Stimulated activated CD4-positive, alpha-beta T cell treated with anti-CD3 and anti-CD28 coated beads, TNF-alpha, amount 100 ng/mL, for 1 hour (primary cell): Measurements from ENCODE around the gene ANKLE1.

ENCODE experiments used
- DNase-seq, 3 donors: peaks; one replicate each; pipeline ENCODE4 v3.0.0-alpha.2; 2020; ENCODE audit warnings: low read depth in 3 of 3, low spot score in 1 of 3

Gene ANKLE1

DNA sequence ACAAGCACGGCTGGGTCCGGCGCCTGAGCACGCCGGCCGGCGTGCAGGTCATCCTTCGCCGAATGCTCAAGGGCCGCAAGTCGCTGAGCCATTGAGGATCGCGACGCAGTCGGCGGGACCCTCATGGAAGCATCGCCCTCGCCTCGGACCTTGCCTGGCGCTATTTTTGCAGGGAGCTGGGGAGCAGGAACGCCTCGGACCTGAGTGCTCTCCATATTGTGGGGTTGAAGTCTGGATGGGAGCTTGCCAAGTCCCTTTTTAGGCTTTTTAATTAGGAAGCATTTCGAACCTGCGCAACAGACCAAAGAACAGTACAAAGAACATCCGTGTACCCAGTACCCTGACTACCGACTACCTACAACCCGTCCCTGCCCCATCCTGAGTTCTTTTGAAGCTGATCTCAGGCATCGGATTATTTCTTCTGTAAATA is 24.6 kb downstream of the ANKLE1 start:
- no peak for DNase-seq

DNA sequence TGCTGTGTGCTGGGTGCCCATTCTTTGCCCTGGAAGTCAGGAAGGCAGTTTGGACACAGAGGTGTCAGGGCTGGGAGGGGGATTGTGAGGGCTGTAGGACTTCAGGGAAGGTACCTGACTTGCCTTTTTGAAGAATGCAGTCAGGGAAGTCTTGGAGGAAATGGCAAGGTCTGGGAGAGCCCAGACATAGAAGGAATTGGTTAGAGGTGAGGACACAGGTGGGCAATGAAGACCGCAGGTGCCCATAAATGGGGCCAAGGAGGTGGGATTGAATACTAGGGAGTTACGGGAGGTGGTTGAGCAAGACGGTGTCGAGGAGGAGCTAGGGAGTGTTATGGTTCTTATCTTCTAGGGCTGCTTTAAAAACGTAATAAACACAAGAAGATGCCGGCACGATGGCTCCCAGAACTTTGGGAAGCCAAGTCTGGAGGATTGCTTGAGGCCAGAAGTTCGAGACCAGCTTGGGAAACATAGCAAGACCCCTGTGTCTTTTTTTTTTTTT is 26.2 kb downstream of the ANKLE1 start:
- DNase-seq = no peak

DNA sequence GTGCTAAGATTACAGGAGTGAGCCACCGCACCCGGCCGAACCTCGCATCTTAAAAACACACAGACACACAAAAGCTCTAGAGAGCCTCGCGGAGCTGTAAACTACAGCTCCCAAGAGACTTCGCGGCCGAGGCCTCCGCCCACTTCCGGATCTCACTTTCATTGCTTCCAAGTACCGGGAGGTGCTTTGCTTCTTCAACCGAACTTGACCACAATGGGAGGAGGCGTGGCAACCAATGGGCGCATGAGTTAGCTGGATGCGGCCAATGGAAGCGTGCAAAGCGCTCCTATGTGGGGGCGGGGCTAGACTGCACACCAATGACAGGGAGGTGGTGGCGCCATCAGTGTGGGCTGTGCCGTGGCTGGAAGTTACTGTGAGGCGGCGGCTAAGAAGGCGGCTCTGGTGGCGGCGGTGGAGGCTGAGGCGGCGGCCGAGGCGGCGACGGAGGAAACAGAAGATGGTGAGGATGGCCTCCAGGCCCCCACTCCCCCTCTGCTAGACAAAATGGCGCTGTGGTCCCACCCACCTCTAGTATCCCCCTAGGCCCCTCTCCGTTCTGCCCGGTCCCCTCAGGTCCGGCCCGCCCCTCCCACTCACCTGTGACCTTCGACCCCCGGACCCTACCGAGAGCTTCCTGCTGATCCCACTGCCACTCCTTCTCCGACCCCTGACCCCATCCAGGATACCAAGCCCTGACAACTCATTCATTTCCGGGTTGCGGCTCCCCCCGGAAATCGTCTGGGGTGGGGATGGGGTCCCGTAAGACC is 27.7 kb downstream of the ANKLE1 start, which contains the start of gene DDA1:
TSS of gene DDA1 (plus strand) at position 366 of the 767 bp plus-strand sequence. CDS start at position 458, 92 bp downstream.
- DNase-seq = peak; percentile 88 to 99 (median 97)

DNA sequence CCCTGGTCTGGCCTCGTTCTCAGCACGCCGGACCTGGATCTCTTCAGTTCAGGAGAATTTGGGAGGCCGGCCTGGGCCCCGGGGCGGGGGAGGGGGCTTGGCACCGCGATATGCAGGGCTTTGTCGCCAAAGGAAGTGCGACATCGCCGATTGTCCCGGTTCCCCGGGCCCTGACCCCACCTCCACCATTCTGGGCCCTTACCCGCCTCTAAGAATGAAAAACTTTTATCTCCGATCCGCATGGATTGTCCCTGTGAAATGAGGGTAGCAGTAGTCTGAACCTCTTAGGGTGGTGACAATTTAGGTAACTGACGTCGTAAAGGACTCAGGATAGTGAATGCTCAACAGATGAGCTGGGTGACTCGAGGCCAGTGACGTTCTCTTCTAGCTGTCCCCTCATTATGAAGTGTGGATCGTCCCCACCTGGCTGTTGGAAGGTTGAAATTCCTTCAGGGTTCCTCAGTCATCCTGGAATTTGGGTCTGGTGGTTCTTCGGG is 28.3 kb downstream of the ANKLE1 start:
- no peak for DNase-seq

DNA sequence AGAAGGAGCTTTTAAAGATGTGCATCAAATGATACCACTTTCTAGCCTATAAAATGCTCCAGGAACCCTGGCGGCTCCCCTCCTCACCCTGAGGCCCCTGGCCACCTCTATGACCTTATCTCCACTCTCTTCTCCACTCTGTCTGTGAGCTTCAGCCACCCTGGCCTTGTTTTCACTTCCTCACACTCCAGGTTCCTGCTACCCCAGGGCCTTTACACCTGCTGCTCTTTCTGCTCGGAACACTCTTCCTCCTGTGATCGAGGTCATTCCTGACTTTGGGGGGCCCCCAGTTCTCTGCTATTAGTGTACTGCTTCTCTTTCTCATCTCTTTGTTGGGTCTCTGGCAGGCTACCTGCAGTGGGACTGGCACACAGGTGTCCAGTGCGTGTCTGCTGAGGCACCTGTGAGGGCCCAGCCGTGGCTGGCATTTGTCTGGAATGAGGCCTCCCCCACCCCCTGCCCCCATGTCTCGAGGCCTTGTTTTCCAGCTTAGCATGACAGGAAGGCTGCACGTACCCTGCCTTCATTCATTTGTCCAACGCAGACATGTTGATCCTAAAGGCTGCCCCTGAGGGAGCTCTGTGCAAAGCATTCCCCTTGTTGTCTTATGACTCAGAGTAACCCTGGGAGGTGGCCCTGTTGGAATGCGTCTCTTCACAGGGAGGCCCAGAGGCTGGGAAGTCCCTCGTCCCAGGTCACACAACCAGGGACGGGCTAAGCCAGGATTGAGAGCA is 29.9 kb downstream of the ANKLE1 start:
- DNase-seq = no peak

DNA sequence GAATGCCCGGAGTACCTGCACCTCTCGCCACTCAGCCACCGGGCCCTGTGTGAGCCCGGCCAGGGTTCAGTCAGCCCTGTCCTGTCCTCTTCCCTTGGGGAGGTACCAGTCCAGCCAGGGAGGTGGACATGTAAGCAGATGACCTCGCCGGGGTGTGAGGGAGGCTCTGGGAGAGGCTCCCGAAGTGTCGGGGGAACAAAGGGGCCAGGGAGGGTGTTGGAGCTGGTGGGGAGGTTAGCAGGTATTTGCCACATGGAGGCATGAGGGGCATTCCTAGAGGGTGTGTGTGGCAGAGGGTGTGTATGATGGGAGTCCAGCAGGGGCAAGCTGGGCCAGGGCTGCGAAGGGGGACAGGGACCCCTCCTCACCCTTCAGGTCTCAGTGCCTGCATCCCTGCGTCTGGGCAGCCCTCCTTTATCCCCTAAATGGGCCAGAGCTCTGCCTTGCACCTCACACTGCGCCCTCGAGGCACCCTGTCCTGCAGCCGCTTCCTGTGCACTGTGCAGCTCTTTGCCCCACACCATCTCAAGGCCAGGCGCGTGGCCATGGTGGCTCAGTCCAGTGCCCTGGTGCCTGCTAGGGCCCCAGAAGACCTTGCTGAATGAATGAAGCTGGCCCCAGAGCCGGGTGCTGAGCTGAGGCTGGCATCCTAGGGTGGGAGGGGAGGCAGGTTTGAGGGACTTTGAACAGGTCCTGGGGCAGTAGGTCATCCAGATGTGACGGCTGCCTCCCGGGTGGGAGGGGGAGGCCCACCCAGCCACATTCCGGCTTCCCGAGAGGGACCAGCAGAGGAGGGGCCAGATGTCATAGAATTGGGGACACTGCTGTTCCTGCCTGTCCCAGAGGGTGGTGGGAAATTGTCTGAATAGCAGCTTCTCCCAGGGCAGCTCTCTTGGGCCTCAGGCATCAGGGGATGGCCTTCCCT is 30.8 kb downstream of the ANKLE1 start:
- no peak for DNase-seq

DNA sequence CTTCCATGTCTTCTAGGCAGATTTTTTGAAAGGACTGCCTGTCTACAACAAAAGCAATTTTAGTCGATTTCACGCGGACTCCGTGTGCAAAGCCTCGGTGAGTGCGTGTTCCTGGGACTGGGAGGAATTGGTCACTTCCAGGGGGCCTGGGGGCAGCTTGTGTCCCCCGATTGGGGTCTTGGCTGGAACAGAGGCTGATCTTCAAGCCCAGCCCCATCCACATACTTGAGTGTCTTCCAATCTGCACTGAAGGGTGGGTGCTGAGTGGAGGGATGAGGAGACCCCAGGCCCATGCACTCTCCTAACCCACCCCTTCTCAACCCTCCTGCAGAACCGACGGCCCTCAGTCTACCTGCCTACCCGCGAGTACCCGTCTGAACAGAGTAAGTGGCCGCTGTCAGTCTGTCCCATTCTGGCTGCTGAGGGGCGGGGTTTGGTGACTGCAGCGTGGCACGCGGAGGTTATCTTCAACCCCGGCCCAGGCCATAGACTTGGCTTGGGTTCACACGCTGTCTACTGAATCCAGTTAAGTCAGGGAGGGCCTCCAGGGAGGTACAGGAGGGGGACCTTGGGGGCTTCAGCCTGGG is 32.4 kb downstream of the ANKLE1 start:
- no peak for DNase-seq

DNA sequence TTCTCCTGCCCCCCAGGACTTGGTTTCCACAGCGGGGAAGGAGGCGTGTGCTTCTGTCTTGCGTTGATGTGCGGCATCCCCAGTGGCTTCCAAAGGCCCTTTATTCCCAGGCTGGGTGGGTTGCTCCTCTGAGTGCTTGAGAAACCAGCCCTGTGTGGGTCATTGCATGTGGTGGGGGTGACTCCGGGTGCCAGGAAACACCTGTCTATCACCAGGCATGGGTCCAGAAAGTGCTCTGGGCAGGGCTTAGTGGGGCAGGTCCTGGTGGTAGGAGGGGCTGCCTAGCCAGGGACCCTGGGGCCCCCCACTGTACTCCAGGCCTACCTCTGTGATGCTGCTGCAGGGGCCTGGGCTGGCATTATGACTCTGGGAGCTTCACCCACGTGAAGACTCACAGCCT is 37.3 kb downstream of the ANKLE1 start:
- no peak for DNase-seq

DNA sequence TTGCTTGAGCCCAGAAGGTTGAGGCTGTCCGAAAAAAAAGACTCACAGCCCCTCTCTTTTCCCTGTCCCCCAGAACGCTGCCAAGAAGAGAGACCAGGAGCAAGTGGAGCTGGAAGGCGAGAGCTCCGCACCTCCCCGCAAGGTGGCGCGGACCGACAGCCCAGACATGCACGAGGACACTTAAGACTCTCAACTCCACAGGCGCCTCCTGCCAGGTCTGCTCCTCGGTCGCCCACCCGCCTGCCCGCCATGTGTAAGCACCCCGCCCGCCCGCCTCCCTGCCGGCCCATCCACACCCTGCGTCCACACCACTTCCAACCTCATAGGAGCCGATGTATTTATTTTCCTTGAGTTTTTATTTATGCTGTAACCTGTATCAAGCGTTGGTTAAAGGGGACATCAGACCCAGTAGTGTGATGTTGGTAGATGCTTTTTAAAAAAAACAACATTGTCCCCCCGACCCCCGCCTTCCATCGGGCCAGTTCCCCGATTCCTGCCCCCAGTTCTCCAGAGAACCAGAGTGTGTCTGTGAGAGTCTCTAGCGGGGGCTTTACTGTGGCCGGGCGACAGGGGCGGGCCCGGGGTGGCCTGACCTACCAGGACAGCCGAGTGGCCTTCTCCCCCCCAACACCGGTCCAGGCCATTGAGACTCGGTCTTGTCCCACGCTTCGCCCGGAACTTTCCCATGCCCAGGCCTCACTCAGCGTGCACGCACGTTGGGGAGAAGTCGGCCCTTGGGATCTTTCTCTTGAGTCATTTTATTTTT is 38.0 kb downstream of the ANKLE1 start:
- DNase-seq = no peak

DNA sequence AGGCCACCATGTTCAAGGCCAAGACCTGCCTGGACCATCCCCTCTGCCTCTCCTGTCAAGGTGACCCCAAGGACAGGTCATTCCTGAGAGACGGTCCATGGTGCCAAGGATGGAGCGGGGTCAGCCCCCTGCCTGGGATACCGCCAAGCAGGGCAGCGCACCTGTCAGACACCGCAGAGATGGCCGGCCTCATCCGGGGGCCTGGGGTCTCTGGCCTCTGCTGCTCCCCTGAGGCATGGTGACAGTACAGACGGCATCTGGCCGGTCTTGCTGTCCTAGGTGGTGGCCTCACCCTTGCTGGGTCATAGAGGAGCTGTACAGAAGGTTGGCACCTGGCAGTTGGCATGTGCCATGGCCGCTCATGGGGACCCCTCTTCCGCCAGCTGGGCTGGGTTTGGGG is 38.7 kb downstream of the ANKLE1 start:
- DNase-seq = no peak

DNA sequence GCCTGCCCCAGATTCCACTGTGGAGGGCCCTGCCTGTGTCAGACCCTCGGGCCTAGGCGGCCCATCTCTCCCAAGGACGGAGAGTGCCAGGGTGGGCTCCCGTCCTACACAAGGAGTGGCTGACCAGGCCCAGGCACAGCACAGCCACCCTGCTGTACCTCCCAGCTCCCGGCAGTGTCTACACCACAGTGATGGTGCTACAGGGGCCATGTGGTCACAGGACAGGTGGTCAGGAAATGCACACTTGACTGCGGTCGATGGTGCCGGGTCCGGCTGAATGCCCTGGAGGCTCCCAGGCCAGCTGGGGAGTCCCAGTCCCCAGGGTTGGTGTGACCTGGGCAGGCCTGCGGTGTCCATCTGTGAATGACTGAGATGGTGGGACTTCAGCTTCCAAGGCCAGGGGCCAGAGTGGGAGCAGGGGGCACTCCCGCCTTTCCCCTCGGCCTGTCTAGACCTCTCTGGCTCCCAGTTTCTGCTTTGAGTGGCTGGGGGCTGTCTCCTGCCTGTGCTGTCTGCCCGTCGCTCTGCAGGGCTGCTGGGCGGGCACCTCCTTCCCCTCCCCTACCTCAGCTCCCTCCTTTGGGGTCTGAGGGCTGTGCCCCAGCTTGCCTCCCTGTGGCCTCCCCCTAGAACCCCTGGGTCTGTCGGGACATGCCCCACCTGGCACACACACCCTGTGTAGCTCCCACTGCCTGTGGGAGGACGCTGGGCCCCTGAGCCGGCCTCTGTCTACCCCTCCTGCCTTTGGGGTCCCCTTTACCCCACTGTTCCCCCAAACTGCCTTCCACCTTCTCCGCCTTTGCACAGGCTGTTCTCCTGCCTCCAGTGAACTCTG is 40.2 kb downstream of the ANKLE1 start:
- DNase-seq = no peak

DNA sequence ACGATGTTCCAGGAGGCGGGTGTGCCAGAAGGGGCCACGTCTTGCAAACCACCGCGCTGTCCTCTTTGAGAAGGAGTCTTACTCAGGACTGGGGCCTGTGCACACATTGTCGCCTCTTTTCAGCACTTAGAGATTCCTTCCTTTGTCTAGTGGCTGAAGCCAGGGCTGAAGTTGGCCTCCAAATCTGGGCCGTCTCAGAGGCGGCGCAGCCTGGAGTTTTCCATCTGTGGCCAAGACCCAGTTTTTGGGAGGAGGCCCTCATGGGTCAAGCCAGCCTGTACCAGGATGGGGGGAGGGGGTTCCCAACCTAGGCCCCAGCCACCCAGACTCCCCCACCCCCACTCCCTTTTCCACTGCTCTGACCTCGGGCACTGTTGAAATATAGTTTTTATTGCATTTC is 41.2 kb downstream of the ANKLE1 start:
- no peak for DNase-seq

DNA sequence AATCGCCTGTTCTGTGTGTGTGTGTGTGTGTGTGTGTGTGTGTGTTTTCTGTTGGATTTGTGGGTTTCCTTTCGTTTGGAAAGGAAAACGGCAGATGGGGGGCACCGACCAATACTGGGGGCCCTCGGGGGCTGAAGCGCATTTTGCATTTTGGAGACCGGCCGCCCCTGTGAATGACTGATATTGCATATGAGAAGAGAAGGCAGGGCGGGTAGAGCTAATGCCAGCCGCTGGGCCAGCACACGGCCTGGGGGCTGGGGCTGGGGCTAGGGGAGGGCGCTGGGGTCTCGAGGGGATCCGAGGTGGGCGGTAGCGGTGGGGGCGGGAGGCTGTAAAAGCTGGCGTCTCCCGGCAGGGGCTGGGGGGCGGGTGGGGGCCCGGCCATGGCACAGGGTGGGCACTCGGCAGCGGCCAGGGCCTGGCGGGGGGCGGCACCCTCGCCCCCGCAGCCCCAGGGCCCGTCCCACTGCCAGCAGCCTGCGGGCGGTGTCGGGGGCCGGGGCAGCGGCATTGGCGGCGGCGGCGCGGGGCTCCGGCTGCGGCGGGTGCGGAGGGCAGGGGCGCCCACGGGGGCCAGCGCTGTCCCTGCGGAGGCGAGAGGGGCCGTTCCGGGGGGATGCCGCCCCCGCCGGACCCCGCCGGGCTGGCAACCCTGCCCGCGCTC is 41.7 kb downstream of the ANKLE1 start:
- DNase-seq = no peak

DNA sequence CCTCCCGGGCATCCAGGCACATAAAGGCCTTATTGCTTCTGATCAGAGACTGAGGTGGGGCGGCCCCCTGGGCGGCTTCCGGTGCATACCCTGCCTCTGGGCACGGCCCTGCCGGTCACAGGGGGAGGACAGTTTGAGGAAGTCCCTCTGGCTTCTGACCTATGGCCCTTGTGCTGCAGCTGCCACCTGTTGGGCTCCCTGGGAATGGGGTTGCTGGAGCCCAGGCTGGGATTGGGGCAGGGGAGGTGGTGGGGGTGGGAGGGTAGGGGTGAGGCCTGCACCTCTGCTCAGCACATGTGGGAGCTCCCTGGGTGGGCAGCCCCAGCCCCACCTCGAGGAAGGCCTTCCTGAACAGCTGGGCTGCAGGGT is 42.2 kb downstream of the ANKLE1 start:
- DNase-seq = no peak

DNA sequence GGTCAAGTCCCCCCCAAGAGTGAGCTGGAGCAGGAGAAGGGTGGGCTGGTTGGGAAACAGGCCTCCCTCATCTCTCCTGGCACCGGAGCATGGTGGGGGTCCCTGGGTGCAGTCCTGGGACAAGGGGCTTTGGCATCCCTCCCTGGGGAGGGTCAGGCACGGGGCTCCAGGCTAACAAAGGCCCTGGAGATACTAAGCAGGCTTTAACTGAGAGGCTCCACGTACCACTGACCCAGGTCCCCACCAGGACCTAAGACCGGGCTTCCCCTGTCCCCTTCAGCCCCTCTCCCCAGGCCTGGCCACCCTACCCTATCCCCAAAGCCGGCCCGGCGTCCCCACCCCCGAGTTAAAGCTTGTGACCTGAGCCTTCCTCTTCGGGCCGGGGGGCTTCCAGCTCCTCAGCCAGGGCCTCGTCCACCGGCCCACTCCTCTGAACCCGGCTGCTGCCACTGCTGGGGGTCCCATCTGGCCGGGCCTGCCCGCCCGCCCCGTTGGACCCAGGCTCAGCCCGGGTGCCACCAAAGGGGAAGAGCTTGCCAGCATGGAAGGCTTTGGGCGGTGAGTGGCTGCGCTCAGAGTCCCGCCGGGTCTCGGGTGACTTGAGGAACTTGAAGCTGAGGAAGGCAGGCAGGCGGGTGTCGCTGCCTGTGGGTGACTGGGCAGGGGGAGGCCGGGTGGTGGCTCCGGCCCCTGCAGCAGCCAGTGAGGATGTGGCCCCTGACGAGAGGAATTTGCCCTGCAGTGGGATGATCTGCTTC is 42.8 kb downstream of the ANKLE1 start:
- DNase-seq = no peak

DNA sequence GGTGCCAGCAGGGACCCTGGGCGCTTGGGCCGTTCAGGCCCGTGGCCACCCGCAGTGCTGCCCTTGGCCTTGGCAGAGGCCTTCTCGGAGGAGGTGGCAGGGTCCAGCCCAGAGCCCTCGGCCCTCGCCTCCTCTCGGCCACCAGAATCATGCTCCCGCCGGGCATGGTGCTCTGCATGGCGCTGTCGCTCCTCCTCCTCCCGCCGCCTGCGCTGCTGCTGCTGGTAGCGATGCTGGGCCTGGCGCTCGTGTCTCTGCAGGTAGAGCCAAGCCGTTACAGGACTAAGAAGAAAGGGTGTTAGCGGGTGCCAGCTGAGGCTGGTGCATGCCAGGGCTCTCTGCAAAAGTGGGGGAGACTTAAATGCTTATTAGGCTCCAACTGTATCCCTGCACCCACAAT is 43.4 kb downstream of the ANKLE1 start:
- DNase-seq = no peak

DNA sequence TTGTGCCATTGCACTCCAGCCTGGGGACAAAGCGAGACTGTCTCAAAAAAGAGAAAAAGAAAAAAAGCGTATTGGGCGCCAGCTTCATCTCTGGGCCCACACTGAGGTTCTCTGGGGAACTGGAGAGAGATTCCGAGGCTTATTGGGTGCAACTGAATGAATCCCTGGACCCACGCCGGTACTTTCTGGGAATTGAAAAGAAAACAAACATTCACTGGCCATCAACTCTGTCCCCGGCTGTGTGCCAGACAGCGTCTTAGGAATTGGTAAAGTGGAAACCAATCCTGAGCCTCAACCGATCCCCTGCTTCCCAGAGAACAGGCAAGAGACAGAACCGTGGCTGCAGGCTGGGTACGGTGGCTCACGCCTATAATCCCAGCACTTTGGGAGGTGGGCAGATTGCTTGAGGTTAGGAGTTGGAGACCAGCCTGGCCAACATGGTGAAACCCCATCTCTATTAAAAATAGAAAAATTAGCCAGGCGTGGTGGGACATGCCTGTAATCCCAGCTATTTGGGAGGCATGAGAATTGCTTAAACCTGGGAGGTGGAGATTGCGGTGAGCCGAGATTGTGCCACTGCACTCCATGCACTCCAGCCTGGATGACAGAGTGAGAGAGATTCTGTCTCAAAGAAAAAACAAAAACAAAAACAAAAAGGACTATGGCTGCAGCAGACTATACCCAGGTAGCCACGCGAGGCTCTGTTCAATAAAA is 44.3 kb downstream of the ANKLE1 start:
- DNase-seq = no peak
